ENCODE measurements around the gene LDLRAD4.

GRCh38 chr18:13179566-13180113 lies 38.9 kb upstream of the LDLRAD4 start:
- TF ChIP-seq, protein P1, sequence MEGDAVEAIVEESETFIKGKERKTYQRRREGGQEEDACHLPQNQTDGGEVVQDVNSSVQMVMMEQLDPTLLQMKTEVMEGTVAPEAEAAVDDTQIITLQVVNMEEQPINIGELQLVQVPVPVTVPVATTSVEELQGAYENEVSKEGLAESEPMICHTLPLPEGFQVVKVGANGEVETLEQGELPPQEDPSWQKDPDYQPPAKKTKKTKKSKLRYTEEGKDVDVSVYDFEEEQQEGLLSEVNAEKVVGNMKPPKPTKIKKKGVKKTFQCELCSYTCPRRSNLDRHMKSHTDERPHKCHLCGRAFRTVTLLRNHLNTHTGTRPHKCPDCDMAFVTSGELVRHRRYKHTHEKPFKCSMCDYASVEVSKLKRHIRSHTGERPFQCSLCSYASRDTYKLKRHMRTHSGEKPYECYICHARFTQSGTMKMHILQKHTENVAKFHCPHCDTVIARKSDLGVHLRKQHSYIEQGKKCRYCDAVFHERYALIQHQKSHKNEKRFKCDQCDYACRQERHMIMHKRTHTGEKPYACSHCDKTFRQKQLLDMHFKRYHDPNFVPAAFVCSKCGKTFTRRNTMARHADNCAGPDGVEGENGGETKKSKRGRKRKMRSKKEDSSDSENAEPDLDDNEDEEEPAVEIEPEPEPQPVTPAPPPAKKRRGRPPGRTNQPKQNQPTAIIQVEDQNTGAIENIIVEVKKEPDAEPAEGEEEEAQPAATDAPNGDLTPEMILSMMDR (IDR thresholded peaks at IDR 0.05) = no peak
- TF ChIP-seq EP300 (IDR thresholded peaks at IDR 0.05) (no peak), POLR2AphosphoS5 (IDR thresholded peaks at IDR 0.05) (no peak)
